ENCODE measurements around the gene NANP. TPM values are rescaled to one million over a fixed set of nuclear protein-coding genes. Genes with fewer than 3 reads are reported as not detected.
"Not testable (repeated sequence)": the region's sequence is repeated elsewhere in the genome, so short reads cannot be mapped to it uniquely, and the experiment has no call there.

The NANP gene
- total RNA-seq, 1 experiment from 2014 or later, result 2.5 TPM

GRCh38 chr20:25604611-25605010 is 19.2 kb downstream of the NANP start:
- no TSS peak for BruUV-seq (replicated peaks)
- Mint-ChIP-seq H3K27me3 (ENCODE audit: unreplicated experiment) (no peaks in the 10 kb centered on the region), H3K4me1 (ENCODE audit: low read depth, unreplicated experiment) (no peaks in the 10 kb centered on the region), H3K36me3 (ENCODE audit: insufficient read depth, unreplicated experiment) (peaks cover 4% of the 10 kb centered on the region), H3K27ac (ENCODE audit: unreplicated experiment) (no peak overlapping the region), H3K9me3 (ENCODE audit: low read depth, unreplicated experiment) (peaks cover 4% of the 10 kb centered on the region), H3K4me3 (ENCODE audit: low read depth, unreplicated experiment) (no peak overlapping the region)
- intact Hi-C loops (cut with micrococcal nuclease; ENCODE audit: unreplicated experiment), result no loop called here
- TF ChIP-seq CTCF (IDR thresholded peaks at IDR 0.05; ENCODE audit: unreplicated experiment), result no peak
- no peak for DNase-seq
- CTCF ChIA-PET, result no interaction called here

DNA sequence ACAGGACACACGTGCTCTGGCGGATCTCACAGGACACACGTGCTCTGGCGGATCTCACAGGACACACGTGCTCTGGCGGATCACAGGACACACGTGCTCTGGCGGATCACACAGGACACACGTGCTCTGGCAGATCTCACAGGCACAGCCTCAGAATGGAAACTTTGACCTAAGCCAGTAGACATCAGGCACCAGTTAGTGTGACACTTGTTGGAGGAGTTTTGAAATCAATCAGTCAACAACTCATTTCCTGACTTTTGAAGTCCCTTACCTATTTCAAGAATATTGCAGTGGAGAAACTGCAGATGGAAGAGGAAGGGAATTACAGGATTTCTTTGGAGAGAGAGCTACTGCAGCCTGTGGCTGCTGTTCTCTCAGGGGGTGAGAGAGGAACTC is 20.9 kb downstream of the NANP start:
- BruUV-seq (replicated peaks); H3K36me3 Mint-ChIP-seq (ENCODE audit: insufficient read depth, unreplicated experiment); H3K9me3 Mint-ChIP-seq (ENCODE audit: low read depth, unreplicated experiment); H3K27me3 Mint-ChIP-seq (ENCODE audit: unreplicated experiment); DNase-seq; H3K4me3 Mint-ChIP-seq (ENCODE audit: low read depth, unreplicated experiment); CTCF ChIA-PET; intact Hi-C loops (cut with micrococcal nuclease; ENCODE audit: unreplicated experiment); H3K4me1 Mint-ChIP-seq (ENCODE audit: low read depth, unreplicated experiment); H3K27ac Mint-ChIP-seq (ENCODE audit: unreplicated experiment): not testable (repeated sequence)

DNA sequence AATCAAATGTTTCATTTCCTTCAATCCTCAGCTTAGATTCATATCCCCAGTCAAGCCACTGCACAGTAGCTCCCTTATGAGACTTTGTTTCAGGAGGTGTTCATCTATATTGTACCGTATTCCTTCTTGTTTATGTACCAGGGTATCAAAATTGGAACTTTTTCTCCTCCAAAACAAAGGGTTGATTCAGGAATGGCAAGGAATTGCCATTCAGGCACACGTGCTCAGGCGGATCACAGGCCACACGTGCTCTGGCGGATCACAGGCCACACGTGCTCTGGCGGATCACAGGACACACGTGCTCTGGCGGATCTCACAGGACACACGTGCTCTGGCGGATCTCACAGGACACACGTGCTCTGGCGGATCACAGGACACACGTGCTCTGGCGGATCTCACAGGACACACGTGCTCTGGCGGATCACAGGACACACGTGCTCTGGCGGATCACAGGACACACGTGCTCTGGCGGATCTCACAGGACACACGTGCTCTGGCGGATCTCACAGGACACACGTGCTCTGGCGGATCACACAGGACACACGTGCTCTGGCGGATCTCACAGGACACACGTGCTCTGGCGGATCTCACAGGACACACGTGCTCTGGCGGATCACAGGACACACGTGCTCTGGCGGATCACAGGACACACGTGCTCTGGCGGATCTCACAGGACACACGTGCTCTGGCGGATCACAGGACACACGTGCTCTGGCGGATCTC is 21.5 kb downstream of the NANP start:
- H3K27ac Mint-ChIP-seq (ENCODE audit: unreplicated experiment); H3K4me1 Mint-ChIP-seq (ENCODE audit: low read depth, unreplicated experiment); intact Hi-C loops (cut with micrococcal nuclease; ENCODE audit: unreplicated experiment); H3K9me3 Mint-ChIP-seq (ENCODE audit: low read depth, unreplicated experiment); BruUV-seq (replicated peaks); H3K4me3 Mint-ChIP-seq (ENCODE audit: low read depth, unreplicated experiment); CTCF ChIA-PET; H3K27me3 Mint-ChIP-seq (ENCODE audit: unreplicated experiment); DNase-seq; H3K36me3 Mint-ChIP-seq (ENCODE audit: insufficient read depth, unreplicated experiment): not testable (repeated sequence)

GRCh38 chr20:25601659-25602058 is 22.2 kb downstream of the NANP start:
- no peak for DNase-seq
- H3K36me3 Mint-ChIP-seq (ENCODE audit: insufficient read depth, unreplicated experiment), result peaks cover 4% of the 10 kb centered on the region
- H3K9me3 Mint-ChIP-seq (ENCODE audit: low read depth, unreplicated experiment), result peaks cover 4% of the 10 kb centered on the region
- no TSS peak for BruUV-seq (replicated peaks)
- no peak overlapping the region for H3K27ac Mint-ChIP-seq (ENCODE audit: unreplicated experiment)
- no peak overlapping the region for H3K4me3 Mint-ChIP-seq (ENCODE audit: low read depth, unreplicated experiment)
- no peaks in the 10 kb centered on the region for H3K27me3 Mint-ChIP-seq (ENCODE audit: unreplicated experiment)
- TF ChIP-seq CTCF (IDR thresholded peaks at IDR 0.05; ENCODE audit: unreplicated experiment), result no peak
- intact Hi-C loops (cut with micrococcal nuclease; ENCODE audit: unreplicated experiment), result no loop called here
- CTCF ChIA-PET, result no interaction called here
- H3K4me1 Mint-ChIP-seq (ENCODE audit: low read depth, unreplicated experiment), result no peaks in the 10 kb centered on the region

GRCh38 chr20:25600632-25601031 is 23.2 kb downstream of the NANP start:
- no peak for TF ChIP-seq CTCF (IDR thresholded peaks at IDR 0.05; ENCODE audit: unreplicated experiment)
- Mint-ChIP-seq H3K27ac (ENCODE audit: unreplicated experiment) (no peak overlapping the region), H3K4me3 (ENCODE audit: low read depth, unreplicated experiment) (no peak overlapping the region), H3K27me3 (ENCODE audit: unreplicated experiment) (no peaks in the 10 kb centered on the region), H3K4me1 (ENCODE audit: low read depth, unreplicated experiment) (no peaks in the 10 kb centered on the region), H3K36me3 (ENCODE audit: insufficient read depth, unreplicated experiment) (peaks cover 4% of the 10 kb centered on the region), H3K9me3 (ENCODE audit: low read depth, unreplicated experiment) (peaks cover 4% of the 10 kb centered on the region)
- CTCF ChIA-PET, result no interaction called here
- DNase-seq, result no peak
- no TSS peak for BruUV-seq (replicated peaks)
- intact Hi-C loops (cut with micrococcal nuclease; ENCODE audit: unreplicated experiment), result no loop called here

All from Calu3 (cell line).